Measurements from ENCODE around the gene OGFOD2.

Gene OGFOD2

DNA sequence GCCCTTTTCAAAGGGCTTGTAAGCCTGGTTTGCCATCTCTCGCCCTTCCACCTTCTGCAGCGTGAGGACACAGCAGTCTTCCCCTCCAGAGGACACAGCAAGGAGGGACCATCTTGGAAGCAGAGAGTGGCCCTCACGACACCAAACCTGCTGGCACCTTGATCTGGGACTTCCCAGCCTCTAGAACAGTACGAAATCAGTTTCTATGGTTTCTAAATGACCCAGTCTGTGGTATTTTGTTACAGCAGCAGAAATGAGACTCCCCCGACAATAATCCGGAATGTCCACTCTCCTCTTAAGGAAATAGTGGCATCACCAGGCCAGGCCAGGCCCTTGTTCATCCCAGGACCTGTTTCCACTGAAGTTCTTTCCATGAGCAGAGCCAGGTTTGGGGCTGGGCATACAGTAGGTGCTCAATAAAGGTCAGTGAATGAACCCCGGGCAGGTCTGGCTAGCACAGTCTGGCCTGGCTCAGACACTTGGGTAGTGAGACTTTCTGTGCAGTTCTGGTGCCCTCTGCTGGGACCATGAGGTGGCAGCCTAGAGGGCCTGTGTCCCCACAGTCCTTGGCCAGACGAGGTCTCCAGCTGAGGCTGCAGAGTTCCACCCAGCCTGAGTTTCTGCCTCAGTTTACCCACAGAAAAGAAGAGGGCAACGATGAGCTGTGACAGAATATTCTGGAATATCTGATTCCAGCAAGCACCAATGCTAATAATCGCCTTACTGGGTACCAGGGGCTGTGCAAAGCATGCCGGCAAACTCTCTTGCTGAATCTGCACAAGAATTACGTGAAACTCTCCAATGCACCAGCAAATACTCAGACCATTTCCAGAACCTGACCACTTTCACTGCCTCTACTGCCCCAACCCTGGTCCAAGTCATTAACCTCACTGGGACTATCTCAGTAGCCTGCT lies 22.8 kb upstream of the OGFOD2 start:
- DNase-seq = peak; percentile 76

DNA sequence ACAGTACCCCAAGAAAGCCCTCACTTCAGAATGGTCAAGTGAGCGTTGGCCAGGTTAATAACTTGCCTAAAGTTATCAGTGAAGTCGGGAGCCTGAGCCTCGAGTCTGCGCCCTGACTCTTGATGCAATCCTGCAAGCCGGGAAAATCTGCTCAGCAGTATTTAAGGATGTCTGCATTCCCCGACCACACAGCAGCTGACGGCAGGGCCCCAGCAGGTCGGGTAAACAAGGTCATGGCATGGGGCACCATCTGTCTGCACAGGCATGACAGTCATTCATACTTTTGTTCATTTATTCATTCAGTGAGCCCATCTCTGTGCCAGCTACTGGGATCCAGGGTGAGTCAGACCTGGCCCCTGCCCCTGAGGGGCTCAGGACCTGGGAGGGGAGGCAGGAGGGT lies 19.9 kb upstream of the OGFOD2 start:
- no peak for DNase-seq

DNA sequence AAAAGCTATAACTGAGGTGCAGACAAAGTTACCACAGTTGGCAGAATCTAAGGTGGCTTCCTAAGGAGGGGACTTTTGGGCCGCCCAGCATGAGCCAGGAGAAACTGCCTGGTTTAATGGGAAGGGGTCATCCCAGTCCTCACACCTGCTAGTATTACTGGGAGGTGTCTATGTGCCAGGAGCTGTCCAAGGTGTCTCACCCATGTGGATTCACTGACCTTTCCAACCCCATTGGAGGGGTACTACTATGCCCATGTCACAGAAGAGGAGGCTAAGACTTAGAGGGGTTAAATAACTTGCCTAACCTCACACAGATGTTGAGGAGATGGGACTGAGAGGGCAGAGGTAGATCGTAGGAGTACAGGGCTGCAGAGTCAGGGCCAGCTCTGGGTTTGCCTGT lies 19.0 kb upstream of the OGFOD2 start:
- no peak for DNase-seq

DNA sequence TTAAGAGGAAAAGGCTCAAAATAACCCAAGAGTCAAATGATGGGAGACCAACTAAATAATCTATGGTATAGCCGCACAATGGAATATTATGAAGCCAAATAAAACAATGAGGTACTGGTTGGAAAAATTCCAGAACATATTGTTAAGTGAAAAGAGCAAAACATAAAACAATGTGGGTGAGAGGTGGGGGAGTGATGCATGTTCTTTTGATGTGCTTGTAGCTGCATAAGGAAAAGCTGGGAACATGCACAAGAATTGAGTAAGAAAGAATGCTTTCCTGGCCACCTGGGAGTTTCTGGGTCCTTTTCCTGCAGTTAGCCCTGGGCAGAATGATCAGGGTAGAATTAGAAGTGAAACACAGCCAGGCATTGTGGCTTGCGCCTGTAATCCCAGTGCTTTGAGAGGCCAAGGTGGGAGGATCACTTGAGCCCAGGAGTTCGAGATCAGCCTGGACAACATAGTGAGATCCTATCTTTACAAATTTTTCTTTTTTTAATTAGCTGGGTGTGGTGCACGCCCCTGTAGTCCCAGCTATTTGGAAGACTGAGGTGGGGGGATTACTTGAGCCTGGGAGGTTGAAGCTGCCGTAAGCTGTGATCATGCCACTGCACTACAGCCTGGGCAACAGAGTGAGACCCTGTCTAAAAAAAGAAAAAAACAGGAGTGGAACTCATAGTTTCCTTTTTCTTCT lies 16.7 kb upstream of the OGFOD2 start:
- no peak for DNase-seq

DNA sequence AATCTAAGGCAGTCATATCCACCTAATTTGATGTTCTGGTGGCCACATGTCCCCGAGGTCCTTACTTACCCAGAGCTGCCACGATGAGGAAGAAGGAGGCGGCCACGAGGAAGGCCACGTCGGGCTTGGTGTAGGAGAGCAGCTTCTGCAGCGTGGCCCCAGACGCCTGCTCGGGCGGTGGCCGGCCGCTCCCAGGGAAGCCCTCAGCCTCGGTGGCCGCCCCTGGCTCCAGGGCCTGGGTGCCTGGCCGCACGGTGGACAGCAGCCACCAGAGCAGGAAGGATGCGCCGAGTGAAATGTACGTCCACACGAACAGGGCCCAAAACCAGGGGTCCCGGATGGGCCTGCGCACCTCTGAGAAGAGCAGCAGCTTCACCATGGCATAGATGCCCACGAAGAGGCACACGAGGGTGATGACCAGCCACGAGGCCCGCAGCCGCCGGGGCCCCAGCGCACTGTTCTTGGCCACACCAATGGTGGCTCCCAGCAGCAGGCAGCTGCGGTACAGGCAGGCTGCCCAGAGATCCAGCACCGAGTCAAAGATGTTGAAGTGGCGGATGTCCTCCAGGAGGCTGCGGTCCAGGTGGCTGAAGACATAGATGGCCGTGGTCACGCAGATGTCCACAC lies 15.4 kb upstream of the OGFOD2 start:
- no peak for DNase-seq

DNA sequence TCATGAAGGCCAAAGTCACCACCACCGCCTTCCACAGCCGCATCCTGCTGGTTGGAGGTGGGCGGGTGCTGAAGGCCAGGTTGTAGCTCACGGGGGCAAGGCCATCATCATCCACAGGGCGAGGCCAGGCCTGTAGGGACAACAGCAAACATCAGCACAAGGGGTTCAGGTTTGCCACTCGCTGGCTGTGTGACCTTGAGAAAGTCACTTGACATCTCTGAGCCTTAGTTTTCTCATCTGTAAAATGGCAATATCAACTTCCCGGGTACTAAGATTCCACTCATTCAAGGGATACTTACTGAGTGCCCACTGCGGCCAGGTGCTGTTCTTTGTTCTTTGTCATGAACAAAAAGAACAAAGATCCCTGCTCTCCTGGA lies 14.9 kb upstream of the OGFOD2 start:
- DNase-seq = no peak

DNA sequence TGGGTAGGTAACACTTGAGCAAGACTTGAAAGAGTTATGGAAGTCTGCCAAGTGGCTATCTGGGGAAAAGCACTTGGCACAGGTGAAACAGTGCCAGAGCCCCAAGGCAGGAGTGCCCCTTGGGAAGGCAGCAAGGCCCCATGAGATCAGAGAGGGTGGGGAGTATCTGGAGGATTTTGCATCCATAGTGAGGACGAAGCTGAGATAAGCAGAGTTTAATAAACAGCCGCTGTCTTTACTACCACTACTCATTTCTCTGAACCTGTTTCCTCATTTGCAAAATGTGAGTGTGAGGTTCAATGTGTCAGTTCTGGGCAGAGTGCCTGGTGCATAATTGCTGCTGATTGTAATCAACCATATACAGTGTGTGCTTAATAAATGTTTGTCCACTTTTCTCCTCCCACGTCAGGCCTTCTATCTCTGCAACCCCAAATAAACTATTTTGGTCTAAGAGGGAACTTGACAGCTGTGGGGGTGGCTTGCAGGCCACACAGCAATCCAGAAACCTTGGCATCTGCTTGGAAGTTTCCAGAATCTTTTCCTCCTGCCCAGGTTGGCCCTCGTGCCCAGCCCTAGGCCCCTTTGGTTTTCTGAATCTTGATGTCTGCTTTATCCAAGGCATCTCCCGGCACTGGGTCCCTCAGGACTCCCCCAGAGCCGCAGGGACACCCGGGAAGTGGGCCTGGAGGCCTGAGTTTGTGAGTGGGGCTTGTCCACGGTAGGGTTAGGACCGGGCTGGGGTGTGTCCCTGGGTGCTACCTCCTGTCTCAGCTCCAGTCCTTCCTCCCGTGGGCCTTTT lies 13.3 kb upstream of the OGFOD2 start:
- DNase-seq = no peak

DNA sequence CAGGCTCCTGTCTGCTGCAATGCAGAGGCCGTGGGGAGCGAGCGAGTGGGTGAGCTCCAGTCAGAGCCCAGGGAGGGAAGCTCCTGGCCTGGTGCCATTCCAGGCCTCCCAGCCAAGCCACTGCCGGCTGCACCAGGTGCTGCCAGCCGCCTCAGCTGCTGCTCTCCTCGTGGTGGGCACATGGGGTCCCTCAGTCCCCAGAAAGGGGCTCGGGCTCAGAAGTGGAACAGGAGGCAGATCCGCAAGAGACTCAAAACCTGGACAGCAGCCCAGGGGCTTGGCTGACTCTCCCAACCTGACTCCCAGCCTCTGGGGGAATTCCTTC lies 11.1 kb upstream of the OGFOD2 start:
- no peak for DNase-seq

DNA sequence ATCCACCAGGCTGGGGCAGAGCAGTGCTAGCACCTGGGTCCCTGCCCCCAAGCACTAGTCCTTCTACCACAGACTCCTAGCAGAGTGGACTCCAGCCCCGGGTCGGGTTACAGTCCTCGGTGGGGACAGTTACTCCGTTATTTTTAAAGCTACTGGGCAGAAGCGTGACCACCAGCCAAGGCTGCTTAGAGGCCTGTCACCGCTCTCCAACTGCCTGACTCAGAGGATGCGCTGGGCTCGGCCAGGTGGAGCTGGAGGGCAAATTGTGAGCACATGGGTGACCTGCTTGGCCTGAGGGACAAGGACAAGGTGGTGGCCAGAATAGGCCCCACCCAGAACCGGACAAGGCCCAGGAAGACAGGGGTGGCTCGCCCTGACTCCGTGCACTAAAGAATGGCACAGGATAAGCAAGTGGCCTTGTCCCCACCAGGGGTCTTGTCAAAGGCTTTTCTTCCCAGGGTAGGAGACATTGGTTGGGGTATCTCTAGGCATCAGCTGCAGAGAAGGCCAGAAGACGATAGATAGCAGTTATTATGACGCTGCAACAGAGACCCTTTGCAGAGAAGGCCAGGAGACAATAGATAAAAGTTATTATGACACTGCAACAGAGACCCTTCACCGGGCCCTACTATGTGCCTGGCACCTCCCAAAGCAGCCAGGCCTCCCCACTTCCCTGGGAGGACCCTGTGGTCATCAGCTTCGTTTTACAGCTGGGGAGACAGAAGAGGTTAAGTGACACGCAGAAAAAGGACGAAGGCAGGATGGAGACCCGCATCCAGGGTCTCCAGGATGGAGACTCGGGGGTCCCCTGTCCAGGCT lies 10.4 kb upstream of the OGFOD2 start:
- DNase-seq = no peak

DNA sequence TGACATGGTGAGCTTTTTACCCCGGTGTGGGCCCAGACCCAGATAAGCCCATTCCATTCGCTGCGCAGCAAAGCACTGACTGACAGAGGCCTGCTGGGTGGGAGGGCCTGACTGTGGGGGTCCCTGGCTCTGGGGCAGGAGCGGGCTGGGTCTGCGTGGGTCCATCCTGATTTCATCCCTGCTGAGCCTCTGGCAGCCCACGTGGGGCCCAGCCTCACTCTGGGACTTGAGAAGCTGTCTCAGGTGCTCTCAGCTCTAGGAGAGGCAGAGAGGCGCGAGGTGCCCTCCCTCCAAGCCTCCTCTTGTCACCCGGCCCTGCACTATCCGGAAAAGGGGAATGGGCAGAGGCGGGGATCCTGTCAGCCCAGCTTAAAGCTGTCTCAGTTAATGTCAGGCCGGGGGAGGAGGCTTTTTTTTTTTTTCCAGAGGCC lies 9.7 kb upstream of the OGFOD2 start:
- DNase-seq = no peak

DNA sequence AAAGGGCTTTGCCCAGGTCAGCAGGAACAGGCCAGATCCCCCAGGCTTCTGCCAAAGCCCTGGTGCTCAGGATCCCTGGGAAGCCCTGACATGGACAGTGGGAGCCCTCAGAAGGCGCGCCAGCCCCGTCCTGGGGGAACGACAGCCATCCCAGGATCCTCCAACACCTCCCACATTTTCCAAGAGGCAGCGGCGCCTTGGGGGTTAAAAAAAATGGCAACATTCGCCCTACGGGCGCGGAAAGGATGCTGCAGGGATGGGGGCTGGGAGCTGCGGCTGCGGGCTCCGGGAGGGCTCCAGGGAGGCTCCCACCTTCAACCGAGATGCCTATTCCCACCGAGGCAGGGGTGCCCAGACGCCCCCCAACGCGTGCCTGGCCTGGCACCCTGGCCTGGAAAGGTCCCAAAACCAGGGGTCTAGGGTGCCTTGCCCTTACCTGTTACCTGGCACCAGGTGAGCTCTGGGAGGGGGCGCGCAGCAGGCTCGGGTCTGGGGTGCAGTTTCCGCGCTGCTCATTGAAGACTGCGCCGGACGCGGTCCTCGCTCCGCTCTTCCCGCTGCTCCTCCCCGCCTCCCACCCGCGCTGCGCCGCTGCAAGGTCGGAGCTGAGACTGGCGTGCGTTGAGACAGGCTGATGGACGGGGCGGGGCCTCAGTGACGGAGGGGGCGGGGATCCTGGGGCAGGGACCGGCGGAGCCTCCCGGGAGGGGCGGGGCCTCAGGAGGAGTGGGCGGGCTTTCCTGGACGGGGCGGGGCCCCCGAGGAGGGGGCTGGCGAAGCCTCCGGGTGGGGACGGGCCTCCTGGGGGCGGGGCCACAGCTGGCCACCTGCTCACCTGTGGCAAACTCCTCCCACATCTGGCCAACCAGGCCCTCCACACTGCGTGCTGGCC lies 8.9 kb upstream of the OGFOD2 start, which contains the start of gene ABCB9:
Gene ABCB9 (minus strand): TSS at position 613 of the 892 bp plus-strand sequence. CDS start 6,228 bp downstream, outside the sequence.
- peak; percentile 89 for DNase-seq

DNA sequence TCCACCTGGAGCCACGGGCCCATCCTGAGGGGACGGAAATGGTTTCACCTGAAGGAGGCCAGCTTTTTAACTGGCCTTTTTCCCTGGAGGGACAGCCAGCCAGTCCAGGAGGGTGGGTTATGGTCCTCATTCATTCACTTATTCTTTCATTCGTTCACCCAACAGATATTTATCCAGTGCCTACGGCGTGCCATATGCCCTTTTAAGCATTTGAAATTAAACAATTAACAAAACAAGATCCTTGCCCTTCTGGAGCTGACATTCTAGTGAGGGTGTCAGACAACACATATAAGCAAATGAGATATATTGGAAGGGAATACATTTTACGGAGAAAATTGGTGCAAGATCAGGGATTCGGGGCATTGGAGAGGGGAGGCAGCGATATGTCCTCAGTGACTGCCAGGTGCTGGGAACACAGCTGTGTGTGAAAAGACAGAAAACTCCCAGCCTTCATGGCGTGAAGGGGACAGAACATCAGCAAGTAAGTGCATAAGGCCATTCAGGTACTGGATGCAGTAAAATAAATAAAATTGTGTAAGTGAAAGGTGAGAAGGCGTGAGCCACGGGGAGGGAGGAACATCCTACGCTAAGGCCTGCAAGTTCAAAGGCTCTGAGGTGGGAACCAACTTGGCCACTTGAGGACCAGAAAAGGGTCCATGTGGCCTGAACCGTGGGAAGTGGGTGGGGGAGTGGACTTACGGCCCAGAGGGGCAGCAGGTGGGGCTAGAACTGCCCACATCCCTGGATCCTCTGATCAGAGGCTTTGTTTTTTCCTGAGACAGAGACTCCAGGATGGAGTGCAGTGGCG lies 8.1 kb upstream of the OGFOD2 start:
- no peak for DNase-seq

DNA sequence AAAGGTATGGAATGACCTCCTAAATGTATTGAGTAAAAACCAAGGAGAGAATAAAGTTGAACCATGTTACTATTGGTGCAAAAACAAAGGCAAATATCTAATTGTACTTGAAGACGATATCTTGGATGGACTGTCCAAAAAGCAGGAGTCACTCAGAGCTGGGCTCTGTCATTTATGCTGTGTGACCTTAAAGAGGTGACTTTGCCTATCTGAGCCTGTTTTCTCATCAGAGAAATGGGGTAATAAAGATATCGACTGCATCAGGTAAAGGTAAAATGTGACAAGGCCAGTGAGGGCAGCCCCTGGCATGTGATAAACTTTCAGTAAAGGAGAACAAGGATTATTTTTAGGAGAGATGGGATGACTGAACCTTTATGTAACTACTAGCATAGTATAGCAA lies 6.9 kb upstream of the OGFOD2 start:
- no peak for DNase-seq

DNA sequence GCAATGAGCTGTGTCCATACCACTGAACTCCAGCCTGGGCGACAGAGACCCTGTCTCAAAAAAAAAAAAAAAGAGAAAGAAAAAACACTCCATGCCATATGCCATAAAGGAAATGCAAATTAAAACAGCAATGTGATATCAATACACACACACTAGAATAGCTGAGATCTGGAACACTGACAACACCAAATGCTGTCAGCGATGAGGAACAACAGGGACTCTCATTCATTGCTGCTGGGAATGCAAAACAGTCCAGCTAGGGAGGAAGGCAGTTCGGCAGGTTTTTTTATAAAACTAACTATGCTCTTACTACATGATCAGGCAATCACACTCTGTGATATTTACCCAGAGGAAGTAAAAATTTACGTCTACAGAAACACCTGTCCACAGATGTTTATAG lies 5.4 kb upstream of the OGFOD2 start:
- no peak for DNase-seq

DNA sequence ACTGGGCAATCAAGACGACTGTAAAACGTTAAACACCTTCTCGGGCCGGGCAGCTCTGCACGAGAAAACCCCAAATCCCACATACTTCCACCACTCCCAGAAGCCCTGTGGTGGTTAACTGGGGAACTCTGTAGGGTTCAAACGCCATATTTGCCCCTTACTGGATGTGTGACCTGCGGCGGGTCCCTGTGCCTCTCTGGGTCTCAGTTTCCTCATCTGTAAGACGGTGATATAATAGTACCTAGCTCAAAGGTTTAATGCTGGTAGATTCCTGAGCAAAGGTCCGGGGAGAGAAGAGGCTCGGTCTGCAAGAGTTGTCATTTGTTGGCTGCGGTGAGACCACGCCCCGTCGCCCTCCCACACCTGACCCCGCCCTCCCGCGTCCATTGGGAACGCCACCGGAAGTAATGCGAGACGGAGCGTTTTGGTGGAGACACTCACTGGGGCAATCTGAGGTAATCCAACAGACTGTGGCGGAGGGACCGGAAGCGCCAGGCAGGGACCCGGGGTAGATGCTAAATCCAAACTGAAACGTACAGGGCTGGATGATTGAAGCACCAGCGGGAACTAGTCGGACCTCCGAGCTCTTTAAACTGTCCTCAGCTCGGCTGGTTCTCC lies 661 bp upstream of the OGFOD2 start:
- peak; percentile 99 for DNase-seq

DNA sequence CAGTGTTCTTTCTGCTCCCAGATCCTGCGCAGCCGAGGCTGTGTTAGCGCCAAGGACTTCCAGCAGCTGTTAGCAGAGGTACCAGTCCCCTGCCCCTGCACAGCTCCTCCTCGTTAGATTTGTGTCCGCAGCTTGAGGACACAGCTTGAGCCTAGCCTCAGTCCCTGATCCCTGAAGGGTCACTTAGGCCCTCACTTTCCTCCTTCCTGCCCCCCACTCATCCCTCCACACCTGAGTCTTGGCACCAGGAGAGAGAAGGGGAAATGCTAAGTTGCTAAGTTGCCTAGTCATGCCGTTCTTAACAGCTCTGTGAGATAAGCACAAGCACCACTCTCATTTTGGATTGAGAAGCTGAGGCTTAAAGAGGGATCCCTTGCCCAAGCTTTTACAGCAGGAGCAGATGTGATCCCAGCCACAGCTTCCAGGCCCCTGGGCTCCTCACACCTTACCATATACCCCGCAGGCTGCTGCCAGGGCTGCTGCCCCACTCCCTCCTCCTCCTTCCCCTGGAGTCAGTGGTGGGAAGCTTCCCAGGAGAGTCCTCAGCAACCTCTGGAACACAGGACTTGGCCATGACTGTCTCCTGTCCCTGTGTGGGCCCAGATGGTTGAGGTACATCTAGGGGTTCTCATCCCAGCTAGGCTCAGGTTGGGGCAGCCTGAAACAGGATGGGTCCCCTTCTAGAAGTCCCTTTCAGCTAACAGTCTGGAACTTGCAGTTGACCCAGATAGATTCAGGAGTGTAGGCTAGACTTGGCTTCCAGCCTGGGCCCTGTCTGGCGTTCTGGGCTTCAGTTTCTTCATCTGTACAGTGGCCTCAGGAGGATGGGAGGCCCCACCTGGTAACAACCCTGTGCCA lies 975 bp downstream of the OGFOD2 start:
- DNase-seq = no peak

DNA sequence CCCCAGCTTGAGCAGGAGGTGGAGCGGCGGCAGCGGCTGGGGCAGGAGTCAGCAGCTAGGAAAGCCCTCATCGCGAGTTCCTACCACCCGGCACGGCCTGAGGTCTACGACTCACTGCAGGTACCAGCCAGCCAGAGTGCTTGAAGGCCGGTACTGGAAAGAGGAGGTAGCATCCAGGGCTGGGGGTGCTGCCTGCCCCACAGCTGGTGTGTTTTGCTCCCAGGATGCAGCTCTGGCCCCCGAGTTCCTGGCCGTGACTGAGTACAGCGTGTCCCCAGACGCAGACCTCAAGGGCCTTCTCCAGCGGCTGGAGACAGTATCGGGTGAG lies 1.6 kb downstream of the OGFOD2 start:
- no peak for DNase-seq

DNA sequence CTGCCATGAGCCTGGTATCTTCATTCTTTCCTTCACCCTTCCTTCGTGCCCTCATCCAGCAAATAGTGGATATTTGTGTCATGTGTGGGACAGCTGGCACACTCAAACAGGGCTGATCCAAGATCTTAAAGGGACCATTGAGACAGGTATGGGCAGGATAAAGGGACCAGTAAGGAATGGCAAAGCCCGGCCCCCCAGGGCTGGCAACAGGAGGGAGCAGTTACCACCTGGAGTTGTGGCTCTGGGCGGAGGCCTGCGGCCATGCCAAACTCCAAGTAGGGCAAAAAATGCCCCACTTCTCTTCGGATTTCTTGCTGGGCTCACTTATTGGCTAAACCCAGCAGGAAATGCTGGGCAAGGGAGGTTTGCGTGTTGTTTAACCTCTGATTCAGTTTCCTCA lies 2.1 kb downstream of the OGFOD2 start:
- DNase-seq = no peak
